Hepatocyte (in vitro differentiated cells): ENCODE data around the gene PALD1.

Source experiments
- EZH2 ChIP-seq: fragments of 200-600 bp; sonication (generic); IDR thresholded peaks from 2 replicates; pipeline ENCODE4 v1.6.1; 2016; ENCODE audit warnings: antibody characterized with exemption, mild to moderate bottlenecking, borderline replicate concordance
- TF ChIP-seq, protein P1 (sequence below): fragments of 200-600 bp; sonication (generic); IDR thresholded peaks from 2 replicates; pipeline ENCODE4 v1.5.1; 2016; ENCODE audit warnings: antibody characterized with exemption, mild to moderate bottlenecking; ENCODE audit not compliant: poor library complexity

DNA sequence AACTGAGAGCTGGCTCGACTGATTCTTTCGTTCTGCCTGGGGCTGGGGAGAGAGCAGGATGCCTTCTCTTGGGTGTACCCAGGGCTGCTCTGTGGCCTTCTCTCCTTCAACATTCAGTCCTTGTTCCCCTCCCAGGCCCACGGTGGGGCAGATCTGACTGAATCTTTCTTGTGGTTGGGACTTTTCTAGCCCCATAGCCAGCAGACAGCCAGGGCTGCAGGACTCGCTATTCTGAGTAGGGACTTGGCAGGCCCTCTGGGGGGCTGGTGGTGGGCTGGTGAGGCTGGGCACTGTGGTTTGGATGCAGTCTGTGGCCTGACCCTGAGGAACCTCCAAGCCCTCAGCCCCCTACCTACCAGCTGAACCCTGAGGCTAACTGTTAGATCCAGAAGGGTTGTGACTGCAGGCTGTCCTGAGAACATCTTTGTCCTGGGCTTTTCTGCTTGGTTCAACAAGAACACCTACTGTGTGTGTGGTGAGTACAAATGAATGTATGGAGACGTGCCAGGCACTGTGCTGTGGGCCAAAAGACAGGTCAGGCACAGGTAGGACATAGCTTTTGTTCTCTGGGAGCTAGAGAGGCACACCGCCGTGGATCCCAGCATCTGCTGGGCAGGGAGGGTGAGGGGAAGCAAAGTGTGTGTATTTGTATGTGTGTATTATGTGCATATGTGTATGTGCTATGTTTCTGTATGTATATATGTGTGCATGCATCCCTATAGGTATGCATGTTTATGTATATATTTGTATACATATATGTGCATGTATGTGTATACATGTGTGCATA, 2.1 kb upstream of the PALD1 start:
- TF ChIP-seq, protein P1, sequence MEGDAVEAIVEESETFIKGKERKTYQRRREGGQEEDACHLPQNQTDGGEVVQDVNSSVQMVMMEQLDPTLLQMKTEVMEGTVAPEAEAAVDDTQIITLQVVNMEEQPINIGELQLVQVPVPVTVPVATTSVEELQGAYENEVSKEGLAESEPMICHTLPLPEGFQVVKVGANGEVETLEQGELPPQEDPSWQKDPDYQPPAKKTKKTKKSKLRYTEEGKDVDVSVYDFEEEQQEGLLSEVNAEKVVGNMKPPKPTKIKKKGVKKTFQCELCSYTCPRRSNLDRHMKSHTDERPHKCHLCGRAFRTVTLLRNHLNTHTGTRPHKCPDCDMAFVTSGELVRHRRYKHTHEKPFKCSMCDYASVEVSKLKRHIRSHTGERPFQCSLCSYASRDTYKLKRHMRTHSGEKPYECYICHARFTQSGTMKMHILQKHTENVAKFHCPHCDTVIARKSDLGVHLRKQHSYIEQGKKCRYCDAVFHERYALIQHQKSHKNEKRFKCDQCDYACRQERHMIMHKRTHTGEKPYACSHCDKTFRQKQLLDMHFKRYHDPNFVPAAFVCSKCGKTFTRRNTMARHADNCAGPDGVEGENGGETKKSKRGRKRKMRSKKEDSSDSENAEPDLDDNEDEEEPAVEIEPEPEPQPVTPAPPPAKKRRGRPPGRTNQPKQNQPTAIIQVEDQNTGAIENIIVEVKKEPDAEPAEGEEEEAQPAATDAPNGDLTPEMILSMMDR = no peak
- no peak for TF ChIP-seq EZH2
